ENCODE results near the gene SELENOH. TPM values are rescaled to one million over a fixed set of nuclear protein-coding genes. Genes with fewer than 3 reads are reported as not detected.

SELENOH gene
- total and polyA plus RNA-seq, 8 donors: 32.1 to 96.4 (median 58.9) TPM

GRCh38 chr11:57791321-57792059 lies 50.2 kb downstream of the SELENOH start:
- ATAC-seq (no peak), FAIRE-seq (no peak), DNase-seq (no peak)
- intact Hi-C loops (cut with DNase I): no loop called here
- 89 to 90% methylated on average over 22 of the region's 22 CpGs for WGBS, 2 donors
- no peaks in the 10 kb centered on the region for H3K9me3 ChIP-seq
- H3K27ac ChIP-seq: peak overlapping the region in 2 of 4 donors; percentile 62 to 64
- TF ChIP-seq CTCF (IDR thresholded peaks at IDR 0.05): no peak
- peaks cover 2 to 19% (median 12%) of the 10 kb centered on the region in 3 donors for H3K36me3 ChIP-seq
- no peak overlapping the region for H3K4me3 ChIP-seq
- H3K4me1 ChIP-seq: peaks cover 21 to 58% (median 43%) of the 10 kb centered on the region in 3 donors
- no peaks in the 10 kb centered on the region for H3K27me3 ChIP-seq

- no peak for TF ChIP-seq CTCF (IDR thresholded peaks at IDR 0.05)
- peak in 1 of 6 donors; percentile 63 for DNase-seq
- Histone ChIP-seq H3K4me3 (no peak overlapping the region), H3K36me3 (peaks cover 6 to 25% (median 18%) of the 10 kb centered on the region in 3 donors), H3K27ac (peak overlapping the region in 2 of 4 donors; percentile 62 to 64), H3K27me3 (no peaks in the 10 kb centered on the region), H3K9me3 (no peaks in the 10 kb centered on the region), H3K4me1 (peaks cover 21 to 52% (median 37%) of the 10 kb centered on the region in 3 donors)
- FAIRE-seq: no peak
- ATAC-seq: peak in 3 of 4 donors; percentile 47 to 82 (median 70)
- 91 to 92% methylated on average over 7 of the region's 7 CpGs for WGBS, 2 donors
- intact Hi-C loops (cut with DNase I): no loop called here
Observed at GRCh38 chr11:57792060-57792541, 50.8 kb downstream of the SELENOH start.

- no peak for TF ChIP-seq CTCF (IDR thresholded peaks at IDR 0.05)
- peak overlapping the region in 2 of 4 donors; percentile 50 to 64 for H3K27ac ChIP-seq
- ATAC-seq (peak in 3 of 4 donors; percentile 48 to 76 (median 69)), FAIRE-seq (no peak), DNase-seq (no peak)
- peak overlapping the region in 1 of 4 donors; percentile 23 for H3K4me3 ChIP-seq
- H3K9me3 ChIP-seq: no peaks in the 10 kb centered on the region
- intact Hi-C loops (cut with DNase I): no loop called here
- H3K36me3 ChIP-seq: peaks cover 6 to 30% (median 19%) of the 10 kb centered on the region in 3 donors
- no peaks in the 10 kb centered on the region for H3K27me3 ChIP-seq
- H3K4me1 ChIP-seq: peaks cover 21 to 45% (median 29%) of the 10 kb centered on the region in 3 donors
Observed at GRCh38 chr11:57792870-57793269, 51.6 kb downstream of the SELENOH start.

Other genes starting within 250 kb of the SELENOH start
- 100 to 1,000 TPM in 4 of 6 donors, 10 to 100 TPM in 2; 78.3 to 280 (median 137) TPM for gene SLC43A1, start 225.8 kb upstream of the SELENOH start, total RNA-seq
- gene SLC43A1, start 225.8 kb upstream of the SELENOH start, polyA plus RNA-seq: 100 to 1,000 TPM; 100 to 110 TPM
- gene TIMM10, start 210.7 kb upstream of the SELENOH start, total RNA-seq: 10 to 100 TPM; 12.2 to 32.6 (median 21.7) TPM
- gene TIMM10, start 210.7 kb upstream of the SELENOH start, polyA plus RNA-seq: 10 to 100 TPM; 15.7 to 25.8 TPM
- gene SMTNL1, start 203.9 kb upstream of the SELENOH start, total RNA-seq: not detected
- gene SMTNL1, start 203.9 kb upstream of the SELENOH start, polyA plus RNA-seq: not detected
- 10 to 100 TPM in 5 of 6 donors, 1 to 10 TPM in 1; 9.6 to 46.4 (median 11.5) TPM for gene UBE2L6, start 173.8 kb upstream of the SELENOH start, total RNA-seq
- 10 to 100 TPM; 12.9 to 18.9 TPM for gene UBE2L6, start 173.8 kb upstream of the SELENOH start, polyA plus RNA-seq
- 100 to 1,000 TPM; 135 to 399 (median 170) TPM for gene SERPING1, start 143.8 kb upstream of the SELENOH start, total RNA-seq
- 100 to 1,000 TPM; 292 to 360 TPM for gene SERPING1, start 143.8 kb upstream of the SELENOH start, polyA plus RNA-seq
- under 1 TPM in 5 of 6 donors, not detected in 1; 0.12 to 0.32 (median 0.25) TPM for gene YPEL4, start 91.6 kb upstream of the SELENOH start, total RNA-seq
- gene YPEL4, start 91.6 kb upstream of the SELENOH start, polyA plus RNA-seq: under 1 TPM; 0.38 to 0.68 TPM
- gene CLP1, start 83.7 kb upstream of the SELENOH start, total RNA-seq: 1 to 10 TPM; 3.8 to 8.0 (median 6.1) TPM
- gene CLP1, start 83.7 kb upstream of the SELENOH start, polyA plus RNA-seq: 1 to 10 TPM; 3.2 to 7.4 TPM
- 10 to 100 TPM; 24.6 to 42.3 (median 32.4) TPM for gene ZDHHC5, start 73.4 kb upstream of the SELENOH start, total RNA-seq
- 10 to 100 TPM; 14.9 to 20.1 TPM for gene ZDHHC5, start 73.4 kb upstream of the SELENOH start, polyA plus RNA-seq
- gene MED19, start 29.3 kb upstream of the SELENOH start, total RNA-seq: 1 to 10 TPM; 2.5 to 6.3 (median 5.6) TPM
- 10 to 100 TPM in 1 of 2 donors, 1 to 10 TPM in 1; 5.1 to 11.5 TPM for gene MED19, start 29.3 kb upstream of the SELENOH start, polyA plus RNA-seq
- 10 to 100 TPM; 19.8 to 38.8 (median 34.1) TPM for gene TMX2, start 28.9 kb upstream of the SELENOH start, total RNA-seq
- 10 to 100 TPM; 26.9 to 46.4 TPM for gene TMX2, start 28.9 kb upstream of the SELENOH start, polyA plus RNA-seq
- not detected for gene BTBD18, start 10.3 kb downstream of the SELENOH start, total RNA-seq
- gene BTBD18, start 10.3 kb downstream of the SELENOH start, polyA plus RNA-seq: under 1 TPM in 1 of 2 donors, not detected in 1; 0.05 TPM
- gene CTNND1, start 20.3 kb downstream of the SELENOH start, total RNA-seq: 100 to 1,000 TPM; 113 to 203 (median 131) TPM
- gene CTNND1, start 20.3 kb downstream of the SELENOH start, polyA plus RNA-seq: 10 to 100 TPM; 42.7 to 73.1 TPM